Coronary artery (tissue), 2 donors: ENCODE data around the gene VIM.
"Not testable (repeated sequence)": the region's sequence is repeated elsewhere in the genome, so short reads cannot be mapped to it uniquely, and the experiment has no call there.

ENCODE experiments used
- DNase-seq: peaks from one replicate; pipeline ENCODE4 v3.0.0-alpha.2; 2017; ENCODE audit warnings: low spot score
- H3K27ac ChIP-seq, 2 donors: fragments of 200-600 bp; sonication (generic); one replicate each; pipeline ENCODE4 v1.5.1; 2016 to 2019
- H3K4me3 ChIP-seq: fragments of 200-600 bp; sonication (generic); 2 replicates; pipeline ENCODE4 v1.5.1; 2016; ENCODE audit warnings: mild to moderate bottlenecking, moderate library complexity
- TF ChIP-seq, protein P1 (sequence below): fragments of 200-600 bp; sonication (generic); IDR thresholded peaks from one replicate; pipeline ENCODE4 v1.5.1; 2019; ENCODE audit warnings: antibody characterized with exemption

The VIM gene

DNA sequence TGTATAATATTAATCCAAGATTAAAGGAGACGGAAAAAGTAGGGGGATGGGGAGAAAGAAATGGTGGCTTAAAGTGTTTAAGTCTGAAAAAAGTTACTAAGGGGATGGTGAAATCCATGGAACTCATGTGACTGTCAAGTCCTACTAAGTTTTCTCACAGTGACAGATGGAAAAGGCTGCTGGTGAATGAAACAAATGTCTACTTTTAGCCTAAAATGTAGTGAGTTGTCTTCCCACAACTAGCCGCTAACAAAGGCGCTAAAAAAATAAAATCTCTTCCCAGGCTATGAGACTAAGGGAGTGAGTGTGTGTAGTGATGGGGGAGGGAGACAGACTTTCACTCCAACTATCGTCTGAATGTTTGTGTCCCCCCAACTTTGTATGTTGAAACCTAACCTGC is 12.6 kb downstream of the VIM start:
- no peak for DNase-seq
- H3K27ac ChIP-seq, result no peak overlapping the region
- TF ChIP-seq, protein P1, sequence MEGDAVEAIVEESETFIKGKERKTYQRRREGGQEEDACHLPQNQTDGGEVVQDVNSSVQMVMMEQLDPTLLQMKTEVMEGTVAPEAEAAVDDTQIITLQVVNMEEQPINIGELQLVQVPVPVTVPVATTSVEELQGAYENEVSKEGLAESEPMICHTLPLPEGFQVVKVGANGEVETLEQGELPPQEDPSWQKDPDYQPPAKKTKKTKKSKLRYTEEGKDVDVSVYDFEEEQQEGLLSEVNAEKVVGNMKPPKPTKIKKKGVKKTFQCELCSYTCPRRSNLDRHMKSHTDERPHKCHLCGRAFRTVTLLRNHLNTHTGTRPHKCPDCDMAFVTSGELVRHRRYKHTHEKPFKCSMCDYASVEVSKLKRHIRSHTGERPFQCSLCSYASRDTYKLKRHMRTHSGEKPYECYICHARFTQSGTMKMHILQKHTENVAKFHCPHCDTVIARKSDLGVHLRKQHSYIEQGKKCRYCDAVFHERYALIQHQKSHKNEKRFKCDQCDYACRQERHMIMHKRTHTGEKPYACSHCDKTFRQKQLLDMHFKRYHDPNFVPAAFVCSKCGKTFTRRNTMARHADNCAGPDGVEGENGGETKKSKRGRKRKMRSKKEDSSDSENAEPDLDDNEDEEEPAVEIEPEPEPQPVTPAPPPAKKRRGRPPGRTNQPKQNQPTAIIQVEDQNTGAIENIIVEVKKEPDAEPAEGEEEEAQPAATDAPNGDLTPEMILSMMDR, result no peak
- H3K4me3 ChIP-seq, result no peak overlapping the region

DNA sequence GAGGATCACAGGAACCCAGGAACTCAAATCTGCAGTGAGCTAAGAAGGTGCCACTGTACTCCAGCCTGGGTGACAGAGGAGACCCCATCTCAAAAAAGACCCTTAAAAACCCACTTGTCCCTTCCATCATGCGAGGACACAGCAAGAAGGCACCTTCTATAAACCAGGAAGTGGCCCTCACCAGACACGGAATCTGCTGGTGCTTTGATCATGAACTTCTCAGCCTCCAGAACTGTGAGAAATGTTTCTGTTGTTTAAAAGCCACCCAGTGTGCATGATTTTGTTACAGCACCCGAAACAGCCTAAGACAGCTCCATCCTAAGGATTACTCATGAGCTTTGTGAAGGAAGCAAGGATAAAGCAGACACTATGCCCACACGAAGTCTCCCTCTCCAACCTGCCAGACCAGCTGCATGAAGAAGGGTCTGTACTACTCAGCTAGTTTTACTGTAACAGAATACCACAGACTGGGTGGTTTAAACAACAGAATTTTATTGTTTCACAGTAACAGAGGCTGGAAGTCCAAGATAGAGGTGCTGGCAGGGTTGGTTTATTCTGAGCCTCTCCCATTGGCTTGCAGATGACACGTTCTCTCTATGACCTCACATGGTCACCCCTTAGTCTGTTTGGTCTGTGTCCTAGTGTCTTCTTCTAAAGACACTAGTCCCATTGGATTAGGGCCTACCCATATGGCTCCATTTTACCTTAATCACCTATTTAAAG is 13.7 kb downstream of the VIM start:
- Histone ChIP-seq H3K27ac (no peak overlapping the region), H3K4me3 (no peak overlapping the region)
- DNase-seq, result no peak
- TF ChIP-seq, protein P1, result no peak

DNA sequence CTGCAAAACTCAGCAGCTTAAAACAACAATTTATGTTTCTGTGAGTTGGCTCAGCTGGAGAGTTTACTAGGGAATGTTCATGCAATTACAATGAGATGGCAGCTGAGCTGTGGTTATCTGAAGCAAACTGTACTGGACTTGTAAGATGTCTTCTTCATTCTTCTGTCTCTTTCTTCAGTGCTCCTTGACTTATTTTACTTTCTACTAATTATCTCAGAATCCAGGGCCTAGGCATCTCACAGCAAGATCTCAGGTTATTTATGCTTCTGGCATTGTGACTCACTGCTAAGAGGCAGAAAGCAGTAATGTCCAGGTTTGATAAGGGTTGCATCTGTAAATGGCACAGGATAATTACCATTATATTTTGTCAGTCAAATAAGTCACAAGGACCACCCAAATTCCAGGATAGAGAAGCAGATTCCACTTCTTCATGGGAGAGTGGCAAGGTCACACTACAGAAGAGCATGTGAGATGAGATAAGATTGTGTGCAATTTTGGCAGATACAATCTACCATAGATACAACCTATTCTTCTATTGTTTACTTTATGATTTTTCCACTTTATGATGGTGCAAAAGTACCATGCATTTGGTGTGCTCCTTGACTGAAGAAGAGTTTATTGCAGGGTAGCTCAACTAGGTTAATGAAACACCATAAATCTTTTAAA is 16.8 kb downstream of the VIM start:
- TF ChIP-seq, protein P1, result no peak
- Histone ChIP-seq H3K4me3 (no peak overlapping the region), H3K27ac (no peak overlapping the region)
- DNase-seq, result no peak

DNA sequence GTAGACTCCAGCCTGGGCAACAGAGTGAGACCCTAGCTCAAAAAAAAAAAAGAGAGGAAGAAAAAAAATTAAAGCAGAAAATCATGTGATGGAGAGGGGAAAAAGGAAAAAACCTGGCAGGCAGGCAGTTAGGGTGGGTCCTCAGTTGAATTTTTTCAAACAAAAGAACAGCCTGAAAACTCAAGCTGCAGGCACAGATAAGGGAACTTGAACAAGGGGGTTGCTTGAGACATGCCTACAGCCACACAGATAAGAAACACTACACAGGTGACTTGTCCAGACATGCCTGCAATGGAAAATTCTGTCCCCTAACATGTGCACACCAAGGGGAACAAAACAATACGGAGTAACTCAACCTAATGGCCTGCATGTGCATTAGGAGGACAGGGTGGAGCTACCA is 19.2 kb downstream of the VIM start:
- no peak for DNase-seq
- TF ChIP-seq, protein P1, result no peak
- no peak overlapping the region for H3K4me3 ChIP-seq
- no peak overlapping the region for H3K27ac ChIP-seq

DNA sequence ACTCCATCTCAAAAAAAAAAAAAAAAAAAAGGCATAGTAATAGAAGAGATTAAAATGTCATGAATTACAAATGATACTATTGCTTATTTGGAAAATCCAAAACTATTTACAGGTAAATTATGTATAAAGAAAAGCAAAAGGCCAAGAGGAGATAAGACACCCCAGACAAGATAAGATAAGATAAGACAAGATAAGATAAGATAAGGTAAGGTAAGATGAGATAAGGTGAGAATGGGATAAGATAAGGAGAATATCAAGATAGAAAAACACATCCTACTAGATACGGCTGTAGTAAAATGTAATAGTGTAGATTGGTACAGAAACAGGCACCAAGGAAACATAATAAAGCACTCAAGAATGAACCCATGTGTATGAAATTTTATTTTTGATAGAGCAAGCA is 20.9 kb downstream of the VIM start:
- H3K27ac ChIP-seq, result no peak overlapping the region
- H3K4me3 ChIP-seq, result no peak overlapping the region
- TF ChIP-seq, protein P1, result no peak
- DNase-seq, result no peak

DNA sequence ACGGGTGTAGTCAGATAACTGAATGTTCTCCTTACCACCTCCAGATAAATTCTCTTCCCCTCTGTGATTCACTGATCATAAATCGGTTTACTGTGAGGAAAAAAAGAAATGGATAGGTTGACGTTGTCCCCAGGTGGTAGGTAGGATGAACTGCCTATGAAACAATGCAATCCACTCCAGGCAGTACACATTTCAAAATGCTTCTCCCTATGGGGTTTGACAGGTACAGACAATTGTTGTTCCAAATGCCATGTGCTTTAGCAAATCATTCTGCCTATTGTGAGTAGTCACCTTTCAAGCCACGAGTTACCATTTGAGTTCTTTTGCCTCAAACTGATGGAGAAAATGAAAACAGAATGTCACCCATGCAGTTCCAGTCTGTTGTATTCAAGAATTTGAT is 21.8 kb downstream of the VIM start:
- TF ChIP-seq, protein P1, result no peak
- DNase-seq, result no peak
- Histone ChIP-seq H3K4me3 (no peak overlapping the region), H3K27ac (no peak overlapping the region)

DNA sequence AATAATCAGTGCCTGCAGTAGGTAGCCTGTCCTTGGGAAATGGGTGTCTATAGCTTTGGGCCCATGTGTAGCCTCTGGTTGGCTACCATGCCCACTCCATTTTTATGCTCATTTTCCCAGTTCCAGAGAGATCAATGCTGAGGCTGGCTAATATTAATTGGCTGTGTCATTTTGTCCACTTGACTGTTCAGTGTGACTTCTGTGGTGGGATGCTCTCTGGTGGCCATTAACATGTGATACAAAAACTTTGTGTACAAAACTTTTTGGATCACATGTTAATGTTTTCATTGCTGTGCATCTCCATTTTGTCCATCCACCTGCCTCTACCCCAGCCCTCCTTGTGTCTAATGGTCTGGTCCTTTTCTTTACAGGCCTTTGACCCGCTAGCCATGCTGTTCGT is 22.7 kb downstream of the VIM start:
- TF ChIP-seq, protein P1, result no peak
- H3K4me3 ChIP-seq, result no peak overlapping the region
- no peak overlapping the region for H3K27ac ChIP-seq
- DNase-seq, result no peak

DNA sequence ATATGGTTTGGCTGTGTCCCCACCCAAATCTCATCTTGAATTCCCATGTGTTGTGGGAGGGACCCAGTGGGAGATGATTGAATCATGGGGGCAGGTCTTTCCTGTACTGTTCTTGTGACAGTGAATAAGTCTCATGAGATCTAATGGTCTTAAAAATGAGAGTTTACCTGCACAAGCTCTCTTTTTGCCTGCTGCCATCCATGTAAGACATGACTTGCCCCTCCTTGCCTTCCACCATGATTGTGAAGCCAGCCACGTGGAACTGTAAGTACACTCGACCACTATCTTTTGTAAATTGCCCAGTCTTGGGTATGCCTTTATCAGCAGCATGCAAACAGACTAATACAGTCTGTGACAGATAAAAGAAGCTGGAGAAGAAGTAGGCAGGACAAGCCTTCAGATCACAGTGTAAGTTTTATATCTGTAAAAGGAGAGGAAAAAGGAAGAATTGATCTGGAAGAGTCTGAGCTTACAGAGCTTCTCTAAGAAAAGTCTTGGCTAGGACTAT is 26.6 kb downstream of the VIM start:
- DNase-seq, H3K4me3 ChIP-seq, H3K27ac ChIP-seq: not testable (repeated sequence)
